ENCODE data around the gene USP47. TPM values are rescaled to one million over a fixed set of nuclear protein-coding genes. Genes with fewer than 3 reads are reported as not detected.

The USP47 gene
- total and polyA plus RNA-seq, 9 of the 15 experiments (the other 6 are each of a cell fraction or from before 2014, with no cell fraction given): 13.1 to 63.6 (median 34.7) TPM

DNA sequence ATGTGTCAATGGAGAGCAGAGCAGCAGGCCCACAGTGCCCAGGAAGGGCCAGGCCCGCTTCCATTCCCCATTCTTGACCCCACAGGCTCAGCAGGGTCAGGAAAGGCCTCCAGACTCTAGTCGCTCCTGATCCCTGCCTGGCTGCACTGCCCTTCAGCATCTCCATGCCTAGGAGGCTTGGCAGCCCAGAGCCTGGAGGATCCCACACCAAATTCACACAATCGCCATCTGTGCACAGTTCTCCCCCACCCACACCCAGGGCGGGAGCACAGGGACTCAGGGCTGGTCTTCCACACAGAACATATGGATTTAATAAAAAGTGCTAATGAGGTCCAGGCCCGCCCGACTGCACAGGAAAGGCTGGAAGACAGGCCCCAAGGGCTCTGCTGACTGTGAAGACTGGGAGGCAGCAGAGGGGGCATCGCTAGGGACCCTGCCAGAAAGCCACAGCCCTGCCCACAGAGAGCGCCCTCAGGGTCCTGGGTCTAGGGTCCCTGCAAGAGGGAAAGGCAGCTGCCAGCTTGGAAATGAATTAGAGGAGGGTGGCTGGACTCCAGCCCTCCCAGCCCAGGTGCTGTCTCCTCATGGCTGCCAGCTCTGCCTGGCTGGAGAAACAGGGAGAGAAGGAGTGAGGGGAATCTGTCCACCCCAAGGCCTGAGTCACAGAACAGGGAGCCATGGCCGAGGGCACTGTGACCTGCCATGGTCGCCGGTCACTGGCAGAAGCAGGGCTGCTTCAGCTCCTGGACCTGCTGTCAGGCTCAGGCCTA lies 126.9 kb downstream of the USP47 start (continued):
- TF ChIP-seq, protein P1, sequence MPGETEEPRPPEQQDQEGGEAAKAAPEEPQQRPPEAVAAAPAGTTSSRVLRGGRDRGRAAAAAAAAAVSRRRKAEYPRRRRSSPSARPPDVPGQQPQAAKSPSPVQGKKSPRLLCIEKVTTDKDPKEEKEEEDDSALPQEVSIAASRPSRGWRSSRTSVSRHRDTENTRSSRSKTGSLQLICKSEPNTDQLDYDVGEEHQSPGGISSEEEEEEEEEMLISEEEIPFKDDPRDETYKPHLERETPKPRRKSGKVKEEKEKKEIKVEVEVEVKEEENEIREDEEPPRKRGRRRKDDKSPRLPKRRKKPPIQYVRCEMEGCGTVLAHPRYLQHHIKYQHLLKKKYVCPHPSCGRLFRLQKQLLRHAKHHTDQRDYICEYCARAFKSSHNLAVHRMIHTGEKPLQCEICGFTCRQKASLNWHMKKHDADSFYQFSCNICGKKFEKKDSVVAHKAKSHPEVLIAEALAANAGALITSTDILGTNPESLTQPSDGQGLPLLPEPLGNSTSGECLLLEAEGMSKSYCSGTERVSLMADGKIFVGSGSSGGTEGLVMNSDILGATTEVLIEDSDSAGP (CRISPR knock-in tag; IDR thresholded peaks at IDR 0.05): no peak

DNA sequence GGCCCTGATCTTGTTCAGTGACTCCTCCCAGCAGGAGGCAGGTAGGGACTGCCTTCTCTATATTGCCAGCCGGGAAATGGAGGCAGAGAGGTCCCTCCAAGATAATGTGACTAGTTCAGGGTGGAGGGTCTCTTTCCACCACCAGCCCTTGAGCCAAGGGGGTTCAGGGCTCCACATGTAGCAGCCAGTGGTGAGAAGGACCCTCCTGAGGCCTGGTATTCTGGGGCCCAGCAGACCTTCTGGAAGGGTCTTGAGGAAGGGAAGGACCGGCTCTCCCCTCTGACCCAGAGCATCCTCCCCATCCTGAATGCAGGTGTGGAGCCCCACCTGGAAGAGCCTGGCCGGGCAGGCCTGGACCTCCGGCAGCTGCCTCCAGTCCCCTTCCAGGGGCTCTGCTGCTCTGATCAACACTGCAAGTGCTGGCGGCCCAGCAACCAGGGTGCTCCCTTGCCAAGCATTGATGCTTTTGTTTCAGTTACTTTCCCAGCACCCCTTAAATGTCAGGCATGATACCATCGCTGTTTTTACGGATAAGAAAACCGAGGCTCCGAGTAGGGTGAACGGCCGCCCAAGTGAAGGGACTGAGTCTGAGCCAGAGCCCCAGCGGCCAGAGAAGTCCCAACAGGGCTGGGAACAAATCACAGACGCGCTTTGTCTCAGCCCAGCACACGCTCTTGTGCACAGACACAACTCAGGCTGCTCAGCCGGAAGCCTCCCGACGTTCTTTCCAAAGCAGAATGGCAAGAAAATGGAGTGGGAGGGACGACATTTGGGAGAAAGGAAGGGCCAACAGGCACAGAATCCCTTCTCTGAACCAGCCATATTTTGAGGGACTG lies 127.8 kb downstream of the USP47 start:
- Histone ChIP-seq H3K36me3 (ENCODE audit: control insufficient read depth, insufficient read depth, low read length) (no peaks in the 10 kb centered on the region), H4K20me1 (replicated peaks; ENCODE audit: control insufficient read depth, insufficient read depth, low read length) (0 out of 2 replicates have a peak, but pooled peaks cover 10% of the 10 kb centered on the region), H3K4me2 (ENCODE audit: insufficient read depth, low read length) (no peak overlapping the region), H3K9me1 (ENCODE audit: control insufficient read depth, insufficient read depth, low read length) (no peaks in the 10 kb centered on the region), H3K4me1 (replicated peaks in 1 of 2; ENCODE audit: control insufficient read depth in 2 of 2, insufficient read depth in 2 of 2, low read length in 2 of 2) (peaks cover 0 to 12% of the 10 kb centered on the region in 2 experiments; a peak in 2 of 5 replicates), H3K9me3 (replicated peaks; ENCODE audit: control insufficient read depth, insufficient read depth, low read depth, low read length) (no peaks in the 10 kb centered on the region), H3K4me3 (no peak overlapping the region), H2AFZ (ENCODE audit: low read depth, low read length) (no peak overlapping the region), H3K9ac (ENCODE audit: insufficient read depth in 1 of 2, low read depth in 2 of 2, low read length in 2 of 2) (0 out of 4 replicates have a peak overlapping the region, but pooled peaks of 1 of the 2 experiments have one; percentile 3), H3K79me2 (ENCODE audit: control insufficient read depth, insufficient read depth, low read length) (no peaks in the 10 kb centered on the region), H3K27ac (ENCODE audit: extremely low read depth, low read depth, low read length) (no peak overlapping the region), H3K27me3 (ENCODE audit: control insufficient read depth in 2 of 2, insufficient read depth in 2 of 2, low read length in 2 of 2) (peaks cover 35 to 85% of the 10 kb centered on the region in 2 experiments; a peak in 4 of 5 replicates)
- in situ Hi-C loops (cut with MboI) (no loop called here), intact Hi-C loops (cut with micrococcal nuclease) (loop anchor here (5.0 kb wide), 1 partner anchor 73 kb away; no protein-coding TSS in a partner anchor)
- FAIRE-seq: no peak
- no peak for ATAC-seq
- ChIA-PET CTCF (ENCODE audit: low intra/inter-chr PET ratio) (no interaction called here), POLR2A (interaction anchor here (1.4 kb wide), 1 partner anchor 10 kb away, joined by 4 read pairs; no protein-coding TSS in a partner anchor)
- 6% methylated on average over 17 of the region's 19 CpGs for whole genome bisulfite sequencing (ENCODE audit: insufficient coverage, low coverage, missing lambda C conversion rate)
- BruUV-seq (replicated peaks): no TSS peak
- no peak for DNase-seq (ENCODE audit: extremely low read depth in 1 of 4, low spot score in 3 of 4)
- TF ChIP-seq ATF1 (CRISPR knock-in tag; IDR thresholded peaks at IDR 0.05): no peak
- no peak for TF ChIP-seq ATF1 (tag; IDR thresholded peaks at IDR 0.05)
- no peak for TF ChIP-seq CBX2 (IDR thresholded peaks at IDR 0.05; ENCODE audit: insufficient read depth, low read length, poor library complexity, severe bottlenecking)
- TF ChIP-seq ZNF354B (CRISPR knock-in tag; IDR thresholded peaks at IDR 0.05): no peak
- TF ChIP-seq ZNF76 (CRISPR knock-in tag; IDR thresholded peaks at IDR 0.05; ENCODE audit: borderline replicate concordance): no peak
- TF ChIP-seq JUN (IDR thresholded peaks at IDR 0.05; ENCODE audit: borderline replicate concordance, low read depth, low read length): no peak
- no peak for TF ChIP-seq JUN (CRISPR knock-in tag; IDR thresholded peaks at IDR 0.05; ENCODE audit: borderline replicate concordance)
- no peak for TF ChIP-seq SMARCE1 (IDR thresholded peaks at IDR 0.05)
- TF ChIP-seq SMAD3 (CRISPR knock-in tag; conservative IDR thresholded peaks at IDR 0.05): no peak
- TF ChIP-seq MXI1 (IDR thresholded peaks at IDR 0.05; ENCODE audit: low read depth, low read length): no peak
- TF ChIP-seq TBP (optimal IDR thresholded peaks at IDR 0.05; ENCODE audit: low read depth, low read length): no peak
- TF ChIP-seq, protein P2, sequence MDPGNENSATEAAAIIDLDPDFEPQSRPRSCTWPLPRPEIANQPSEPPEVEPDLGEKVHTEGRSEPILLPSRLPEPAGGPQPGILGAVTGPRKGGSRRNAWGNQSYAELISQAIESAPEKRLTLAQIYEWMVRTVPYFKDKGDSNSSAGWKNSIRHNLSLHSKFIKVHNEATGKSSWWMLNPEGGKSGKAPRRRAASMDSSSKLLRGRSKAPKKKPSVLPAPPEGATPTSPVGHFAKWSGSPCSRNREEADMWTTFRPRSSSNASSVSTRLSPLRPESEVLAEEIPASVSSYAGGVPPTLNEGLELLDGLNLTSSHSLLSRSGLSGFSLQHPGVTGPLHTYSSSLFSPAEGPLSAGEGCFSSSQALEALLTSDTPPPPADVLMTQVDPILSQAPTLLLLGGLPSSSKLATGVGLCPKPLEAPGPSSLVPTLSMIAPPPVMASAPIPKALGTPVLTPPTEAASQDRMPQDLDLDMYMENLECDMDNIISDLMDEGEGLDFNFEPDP (CRISPR knock-in tag; IDR thresholded peaks at IDR 0.05): no peak
- TF ChIP-seq BCOR (IDR thresholded peaks at IDR 0.05): no peak
- TF ChIP-seq MYBL2 (IDR thresholded peaks at IDR 0.05; ENCODE audit: low read depth): no peak
- no peak for TF ChIP-seq MYBL2 (CRISPR knock-in tag; IDR thresholded peaks at IDR 0.05; ENCODE audit: borderline replicate concordance)
